ENCODE results near the gene CDK15. TPM values are rescaled to one million over a fixed set of nuclear protein-coding genes. Genes with fewer than 3 reads are reported as not detected.

Gene CDK15
- total RNA-seq, 1 experiment from 2014 or later: not detected

- H3K4me1 ChIP-seq (replicated peaks; ENCODE audit: insufficient read depth): peaks cover 22% of the 10 kb centered on the region
- no peaks in the 10 kb centered on the region for H3K9me3 ChIP-seq (ENCODE audit: insufficient read depth, low read depth)
- no peak overlapping the region for H3K4me2 ChIP-seq
- H4K20me1 ChIP-seq (ENCODE audit: insufficient read depth): no peaks in the 10 kb centered on the region
- CTCF ChIA-PET: no interaction called here
- peak in 1 of 2 experiments; percentile 77 for DNase-seq
- no peaks in the 10 kb centered on the region for H3K9me2 ChIP-seq (ENCODE audit: insufficient read depth)
- H3K4me3 ChIP-seq: no peak overlapping the region
- POLR2A ChIA-PET (ENCODE audit: unreplicated experiment): no interaction called here
- no peaks in the 10 kb centered on the region for H3K36me3 ChIP-seq (ENCODE audit: low read depth)
- H2AFZ ChIP-seq: no peak overlapping the region
- no peak overlapping the region for H3K27ac ChIP-seq
- no peaks in the 10 kb centered on the region for H3K27me3 ChIP-seq (ENCODE audit: insufficient read depth, low read depth)
- H3F3A ChIP-seq (ENCODE audit: insufficient read depth, low read depth): peaks cover 10% of the 10 kb centered on the region; the same call in 1 of the 2 replicates
- no TSS peak for BruUV-seq (replicated peaks)
- no peaks in the 10 kb centered on the region for H3K79me2 ChIP-seq (ENCODE audit: low read depth)
- TF ChIP-seq CTCF (conservative IDR thresholded peaks at IDR 0.05): no peak
- no peak for TF ChIP-seq EZH2 (IDR thresholded peaks at IDR 0.05; ENCODE audit: low read depth)
- intact Hi-C loops (cut with micrococcal nuclease; ENCODE audit: unreplicated experiment): no loop called here
Observed at GRCh38 chr2:201886504-201886903, 80.2 kb downstream of the CDK15 start.

- H2AFZ ChIP-seq: no peak overlapping the region
- intact Hi-C loops (cut with micrococcal nuclease; ENCODE audit: unreplicated experiment): no loop called here
- CTCF ChIA-PET: interaction anchor here (0.6 kb wide), 1 partner anchor 57 kb away, joined by 4 read pairs; no protein-coding TSS in a partner anchor
Observed at GRCh38 chr2:201887773-201888425, 81.6 kb downstream of the CDK15 start.

GRCh38 chr2:201888426-201888800 lies 82.1 kb downstream of the CDK15 start:
- Histone ChIP-seq H3K27me3 (ENCODE audit: insufficient read depth, low read depth) (no peaks in the 10 kb centered on the region), H3F3A (ENCODE audit: insufficient read depth, low read depth) (peaks cover 10% of the 10 kb centered on the region; the same call in 1 of the 2 replicates), H3K27ac (no peak overlapping the region), H3K4me1 (replicated peaks; ENCODE audit: insufficient read depth) (peaks cover 32% of the 10 kb centered on the region), H3K9me3 (ENCODE audit: insufficient read depth, low read depth) (no peaks in the 10 kb centered on the region), H3K4me2 (no peak overlapping the region), H4K20me1 (ENCODE audit: insufficient read depth) (no peaks in the 10 kb centered on the region), H3K36me3 (ENCODE audit: low read depth) (no peaks in the 10 kb centered on the region), H3K9me2 (ENCODE audit: insufficient read depth) (no peaks in the 10 kb centered on the region), H3K4me3 (no peak overlapping the region), H3K79me2 (ENCODE audit: low read depth) (no peaks in the 10 kb centered on the region), H2AFZ (no peak overlapping the region)
- ChIA-PET CTCF (no interaction called here), POLR2A (ENCODE audit: unreplicated experiment) (no interaction called here)
- TF ChIP-seq EZH2 (IDR thresholded peaks at IDR 0.05; ENCODE audit: low read depth) (no peak), CTCF (conservative IDR thresholded peaks at IDR 0.05) (no peak)
- intact Hi-C loops (cut with micrococcal nuclease; ENCODE audit: unreplicated experiment): no loop called here
- DNase-seq: no peak
- no TSS peak for BruUV-seq (replicated peaks)

More at GRCh38 chr2:201887773-201888425, 81.6 kb downstream of the CDK15 start:
- Histone ChIP-seq H3K4me2 (no peak overlapping the region), H3K36me3 (ENCODE audit: low read depth) (no peaks in the 10 kb centered on the region), H3K27ac (no peak overlapping the region), H3K79me2 (ENCODE audit: low read depth) (no peaks in the 10 kb centered on the region), H3K27me3 (ENCODE audit: insufficient read depth, low read depth) (no peaks in the 10 kb centered on the region), H3K9me3 (ENCODE audit: insufficient read depth, low read depth) (no peaks in the 10 kb centered on the region), H3K9me2 (ENCODE audit: insufficient read depth) (no peaks in the 10 kb centered on the region), H3K4me3 (no peak overlapping the region), H4K20me1 (ENCODE audit: insufficient read depth) (no peaks in the 10 kb centered on the region), H3K4me1 (replicated peaks; ENCODE audit: insufficient read depth) (peaks cover 32% of the 10 kb centered on the region), H3F3A (ENCODE audit: insufficient read depth, low read depth) (peaks cover 10% of the 10 kb centered on the region; the same call in 1 of the 2 replicates)
- TF ChIP-seq CTCF (conservative IDR thresholded peaks at IDR 0.05): no peak
- no peak for TF ChIP-seq EZH2 (IDR thresholded peaks at IDR 0.05; ENCODE audit: low read depth)
- BruUV-seq (replicated peaks): no TSS peak
- POLR2A ChIA-PET (ENCODE audit: unreplicated experiment): no interaction called here
- DNase-seq: no peak

Data from PC-9 (cell line).